Mesendoderm (in vitro differentiated cells): ENCODE measurements around the gene SWSAP1.

Experiments
- DNase-seq: peaks from one replicate; pipeline ENCODE4 v3.0.0; 2013
- H2AK5ac ChIP-seq: 2 replicates; pipeline ENCODE4 v1.6.1; 2013; ENCODE audit warnings: low read length, inconsistent platforms
- H2BK120ac ChIP-seq: 2 replicates; pipeline ENCODE4 v1.6.1; 2013; ENCODE audit warnings: low read depth, mild to moderate bottlenecking, low read length, moderate library complexity, mixed read lengths
- H2BK15ac ChIP-seq: replicated peaks from 2 replicates; pipeline ENCODE4 v1.6.1; 2013; ENCODE audit warnings: low read depth, mild to moderate bottlenecking, moderate library complexity
- H2BK5ac ChIP-seq: 2 replicates; pipeline ENCODE4 v1.6.1; 2013; ENCODE audit warnings: low read length, inconsistent platforms
- H3K18ac ChIP-seq: 2 replicates; pipeline ENCODE4 v1.6.1; 2013; ENCODE audit warnings: mild to moderate bottlenecking, low read length, mixed read lengths
- H3K23ac ChIP-seq: one replicate; pipeline ENCODE4 v1.6.1; 2013; ENCODE audit warnings: low read length
- H3K27ac ChIP-seq: 2 replicates; pipeline ENCODE4 v1.5.1; 2013; ENCODE audit warnings: low read depth, mild to moderate bottlenecking, inconsistent platforms, low read length, moderate library complexity
- H3K27me3 ChIP-seq: 2 replicates; pipeline ENCODE4 v1.6.1; 2013; ENCODE audit warnings: low read length, control low read depth, mild to moderate bottlenecking, inconsistent platforms; ENCODE audit not compliant: insufficient read depth, poor library complexity
- H3K36me3 ChIP-seq: 2 replicates; pipeline ENCODE4 v1.6.1; 2013; ENCODE audit warnings: low read length, inconsistent platforms; ENCODE audit not compliant: control insufficient read depth, insufficient read depth
- H3K4ac ChIP-seq: one replicate; pipeline ENCODE4 v1.6.1; 2013; ENCODE audit warnings: low read depth, mild to moderate bottlenecking, low read length, moderate library complexity
- H3K4me1 ChIP-seq: 2 replicates; pipeline ENCODE4 v1.6.1; 2013; ENCODE audit warnings: low read depth, low read length, inconsistent platforms; ENCODE audit not compliant: control insufficient read depth
- H3K4me2 ChIP-seq: 2 replicates; pipeline ENCODE4 v1.6.1; 2013; ENCODE audit warnings: low read length
- H3K4me3 ChIP-seq: 2 replicates; pipeline ENCODE4 v1.5.1; 2013; ENCODE audit warnings: mild to moderate bottlenecking, low read length
- H3K56ac ChIP-seq: one replicate; pipeline ENCODE4 v1.6.1; 2013; ENCODE audit warnings: low read length
- H3K79me1 ChIP-seq: 2 replicates; pipeline ENCODE4 v1.6.1; 2013; ENCODE audit warnings: low read length, inconsistent platforms
- H3K79me2 ChIP-seq: 2 replicates; pipeline ENCODE4 v1.6.1; 2013; ENCODE audit warnings: mild to moderate bottlenecking, low read length; ENCODE audit not compliant: control insufficient read depth, insufficient read depth
- H3K9ac ChIP-seq: 2 replicates; pipeline ENCODE4 v1.6.1; 2013; ENCODE audit warnings: low read length, inconsistent platforms
- H4K5ac ChIP-seq: one replicate; pipeline ENCODE4 v1.6.1; 2013; ENCODE audit warnings: low read length
- H4K8ac ChIP-seq: one replicate; pipeline ENCODE4 v1.6.1; 2013; ENCODE audit warnings: low read depth, mild to moderate bottlenecking, control low read depth, low read length, moderate library complexity
- WGBS: extraction: QIAGEN DNeasy Blood & Tissue Kit; methylation state at CpG from one replicate; pipeline ENCODE4 v1.1.7; 2013; ENCODE audit warnings: low lambda C conversion rate, missing lambda C conversion rate; ENCODE audit not compliant: insufficient coverage; ENCODE audit errors: extremely low coverage; 5-methylcytosine and 5-hydroxymethylcytosine counted together

SWSAP1 gene

DNA sequence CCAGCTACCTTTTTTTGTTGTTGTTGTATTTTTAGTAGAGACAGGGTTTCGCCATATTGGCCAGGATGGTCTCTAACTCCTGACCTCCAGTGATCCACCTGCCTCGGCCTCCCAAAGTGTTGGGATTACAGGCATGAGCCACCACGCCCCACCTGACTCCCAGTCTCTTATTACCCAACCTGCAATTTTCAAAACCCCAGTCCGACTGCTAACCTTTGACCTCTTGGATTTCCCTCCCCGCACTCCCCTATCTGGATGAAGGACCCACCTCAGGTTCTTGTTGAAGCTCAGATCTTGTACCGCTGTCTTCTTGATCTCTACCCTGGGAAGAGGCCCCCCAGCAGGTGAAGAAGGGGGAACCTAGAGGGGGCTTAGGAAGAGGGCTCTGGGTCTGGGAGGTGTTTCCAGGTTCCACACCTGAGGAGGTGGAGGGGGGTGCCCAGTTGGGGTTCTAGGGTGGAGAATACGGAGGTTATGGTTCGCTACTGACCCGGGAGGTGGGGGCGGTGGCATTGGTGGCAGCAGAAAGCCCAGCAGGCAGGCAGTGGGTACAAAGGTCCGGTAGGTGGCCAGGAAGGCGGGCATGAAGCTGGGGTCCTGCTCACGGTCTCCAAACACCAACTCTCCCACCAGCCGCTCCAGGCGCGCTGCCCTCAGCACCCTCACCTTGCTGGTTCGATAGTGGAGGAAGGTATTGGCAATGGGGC, 42.0 kb downstream of the SWSAP1 start:
- no CpG with 5 or more reads among the region's 17 CpGs for WGBS

DNA sequence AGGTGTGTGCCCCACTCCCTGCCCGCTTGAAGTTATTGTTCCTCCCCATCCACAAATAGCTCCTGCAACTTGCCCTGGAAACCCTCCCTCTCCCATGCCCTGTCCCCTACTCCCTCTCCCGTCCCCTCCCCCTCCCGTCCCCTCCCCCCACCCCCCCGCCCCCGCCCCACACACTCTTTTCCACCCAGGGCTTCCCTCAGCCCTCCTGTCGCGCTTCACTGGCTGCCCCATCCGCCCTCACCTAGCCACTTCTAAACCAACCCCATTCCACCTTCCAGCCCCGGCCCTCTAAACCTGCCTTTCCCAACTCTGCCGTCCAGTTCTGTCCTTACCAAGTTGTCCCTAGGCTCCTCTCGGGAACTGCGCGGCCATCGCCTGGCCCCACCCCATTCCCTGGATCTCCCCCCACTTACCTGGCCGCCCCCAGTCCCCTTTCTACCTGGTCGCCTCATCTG, 43.7 kb downstream of the SWSAP1 start:
- H2BK120ac ChIP-seq, result no peak overlapping the region
- H3K4me1 ChIP-seq, result peaks cover 2% of the 10 kb centered on the region
- no peak overlapping the region for H4K8ac ChIP-seq
- no peak overlapping the region for H2BK5ac ChIP-seq
- peak overlapping the region; percentile 74 for H3K9ac ChIP-seq
- no peaks in the 10 kb centered on the region for H3K79me2 ChIP-seq
- DNase-seq, result no peak
- no CpG with 5 or more reads among the region's 16 CpGs for WGBS
- no peak overlapping the region for H4K5ac ChIP-seq
- no peak overlapping the region for H2BK15ac ChIP-seq
- H3K18ac ChIP-seq, result no peak overlapping the region
- H3K36me3 ChIP-seq, result no peaks in the 10 kb centered on the region
- H3K56ac ChIP-seq, result peak overlapping the region; percentile 85
- no peak overlapping the region for H3K4ac ChIP-seq
- no peak overlapping the region for H3K27ac ChIP-seq
- no peak overlapping the region for H3K23ac ChIP-seq
- H3K79me1 ChIP-seq, result no peaks in the 10 kb centered on the region
- H2AK5ac ChIP-seq, result no peak overlapping the region
- peak overlapping the region; percentile 95 for H3K4me2 ChIP-seq
- peaks cover 3% of the 10 kb centered on the region for H3K27me3 ChIP-seq
- H3K4me3 ChIP-seq, result peak overlapping the region; percentile 56

More for the DNA sequence above, 42.0 kb downstream of the SWSAP1 start:
- no peak overlapping the region for H3K27ac ChIP-seq
- peaks cover 2% of the 10 kb centered on the region for H3K4me1 ChIP-seq
- no peak overlapping the region for H3K4me2 ChIP-seq
- no peak overlapping the region for H3K4me3 ChIP-seq
- no peaks in the 10 kb centered on the region for H3K79me1 ChIP-seq
- no peak for DNase-seq
- H2BK5ac ChIP-seq, result no peak overlapping the region
- no peak overlapping the region for H3K9ac ChIP-seq
- H4K5ac ChIP-seq, result no peak overlapping the region
- peaks cover 3% of the 10 kb centered on the region for H3K27me3 ChIP-seq
- no peak overlapping the region for H2BK15ac ChIP-seq
- H3K4ac ChIP-seq, result no peak overlapping the region
- H3K79me2 ChIP-seq, result no peaks in the 10 kb centered on the region
- H3K23ac ChIP-seq, result no peak overlapping the region
- H2AK5ac ChIP-seq, result no peak overlapping the region
- H3K56ac ChIP-seq, result no peak overlapping the region
- H3K36me3 ChIP-seq, result no peaks in the 10 kb centered on the region
- H3K18ac ChIP-seq, result no peak overlapping the region
- H4K8ac ChIP-seq, result no peak overlapping the region
- no peak overlapping the region for H2BK120ac ChIP-seq

DNA sequence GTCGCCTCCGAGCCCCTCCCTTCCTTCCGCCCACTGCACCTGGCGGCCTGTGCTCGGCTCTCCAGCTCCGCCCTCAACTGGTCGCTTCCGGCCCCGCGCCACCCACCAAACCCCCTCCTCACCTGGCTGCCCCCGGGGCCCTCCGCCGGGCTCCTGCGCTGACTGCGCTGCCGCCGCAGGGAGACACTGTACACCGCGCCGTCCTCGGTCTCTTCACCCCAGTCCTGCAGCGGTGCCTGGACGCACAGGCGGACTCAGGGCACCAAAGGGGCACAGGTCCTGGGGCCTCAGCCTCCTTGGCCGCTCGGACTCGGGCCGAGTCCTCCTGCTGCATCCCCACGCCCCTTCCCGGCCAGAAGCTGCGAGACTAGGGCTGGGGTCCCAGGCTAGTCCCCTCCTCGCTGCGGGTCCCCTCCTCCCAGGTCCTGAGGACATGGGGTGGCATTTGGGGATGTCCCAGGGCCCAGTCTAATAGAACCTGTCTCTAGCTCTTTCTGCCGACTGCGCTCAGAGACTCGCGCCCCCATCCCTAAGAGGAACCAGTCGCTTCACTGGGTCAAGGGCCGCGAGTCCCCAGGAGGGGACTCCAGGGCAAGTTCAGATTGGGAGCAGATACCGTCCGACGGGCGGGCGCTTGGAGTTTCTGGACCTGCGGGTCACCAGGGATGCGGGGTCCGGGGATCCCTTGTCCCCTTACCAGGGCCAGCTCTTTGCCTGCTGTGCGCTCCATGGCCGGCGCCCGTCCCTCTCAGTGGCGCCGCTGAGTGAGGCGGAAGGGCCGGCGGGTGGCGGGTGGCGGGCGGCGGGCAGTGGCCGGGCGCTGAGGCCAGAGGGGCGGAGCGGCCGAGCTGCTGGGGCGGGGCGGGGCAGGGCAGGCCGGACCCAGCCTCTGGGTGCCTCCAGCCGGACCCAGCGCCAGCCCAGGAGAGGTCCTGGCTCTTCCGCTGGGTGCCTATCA, 44.4 kb downstream of the SWSAP1 start, which contains the start of gene RGL3:
Gene RGL3, minus strand, starts transcription at position 766 of the 958 bp plus-strand sequence. Its CDS starts 36 bp downstream, at position 730.
- Histone ChIP-seq H3K9ac (peak within 1 kb of the TSS; percentile 74), H2BK120ac (no peak within 1 kb of the TSS), H2AK5ac (no peak within 1 kb of the TSS), H3K79me1 (no peaks in the 10 kb centered on the region), H3K23ac (no peak within 1 kb of the TSS), H3K18ac (peak within 1 kb of the TSS; percentile 82), H2BK5ac (no peak within 1 kb of the TSS), H4K5ac (no peak within 1 kb of the TSS), H3K27me3 (peaks cover 3% of the 10 kb centered on the region), H3K4me1 (peaks cover 2% of the 10 kb centered on the region), H2BK15ac (no peak within 1 kb of the TSS), H3K27ac (no peak within 1 kb of the TSS), H3K4ac (no peak within 1 kb of the TSS), H4K8ac (no peak within 1 kb of the TSS), H3K4me2 (peak within 1 kb of the TSS; percentile 95), H3K56ac (peak within 1 kb of the TSS; percentile 85), H3K36me3 (no peaks in the 10 kb centered on the region), H3K79me2 (no peaks in the 10 kb centered on the region), H3K4me3 (peak within 1 kb of the TSS; percentile 56)
- no CpG with 5 or more reads among the region's 72 CpGs for WGBS
- DNase-seq, result peak; percentile 75

DNA sequence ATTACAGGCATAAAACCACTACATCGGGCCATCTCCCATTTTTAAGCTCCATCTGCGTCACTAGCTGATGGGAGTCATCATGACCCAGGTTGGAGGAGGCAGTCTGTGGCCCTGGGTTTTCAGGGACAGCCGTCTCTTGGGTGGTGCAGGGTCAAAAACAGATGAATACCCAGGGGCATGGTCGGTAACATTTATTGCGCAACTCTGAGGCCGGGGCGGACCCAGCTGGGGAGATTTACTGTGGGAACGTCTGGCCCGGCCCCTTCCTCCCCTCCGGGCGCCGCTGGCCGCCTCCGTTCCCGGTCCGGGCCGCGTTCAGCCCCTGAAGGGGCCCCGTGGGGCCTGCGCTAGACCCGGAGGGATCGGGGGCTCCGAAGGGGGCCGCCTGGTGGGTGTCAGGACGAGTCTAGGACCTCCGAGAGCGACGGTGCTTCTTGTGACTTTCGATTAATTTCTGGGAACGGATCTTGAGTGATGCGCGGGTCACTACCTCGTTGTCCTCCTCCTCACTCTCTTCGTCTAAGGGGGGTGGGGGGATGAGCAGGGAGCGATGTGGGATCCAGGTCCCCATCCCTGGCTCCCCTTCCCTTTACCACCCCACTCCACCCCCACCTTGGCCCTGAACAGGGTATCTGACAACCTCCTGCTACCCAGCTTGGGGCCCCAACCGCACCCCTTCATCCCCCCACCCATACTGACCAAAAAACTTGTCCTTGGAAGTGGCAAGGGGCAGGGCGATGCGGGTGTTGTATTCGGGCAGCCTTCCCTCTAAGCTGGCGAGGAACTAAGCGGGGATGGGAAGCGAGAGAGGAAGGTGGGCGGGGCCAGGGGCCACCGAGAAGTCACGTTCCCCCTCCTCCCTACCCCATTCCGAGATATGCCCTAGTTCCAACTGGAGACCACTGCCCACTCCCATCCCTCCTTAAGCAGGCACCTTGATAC, 46.2 kb downstream of the SWSAP1 start:
- Histone ChIP-seq H3K79me2 (no peaks in the 10 kb centered on the region), H3K27ac (no peak overlapping the region), H3K4me3 (no peak overlapping the region)

DNA sequence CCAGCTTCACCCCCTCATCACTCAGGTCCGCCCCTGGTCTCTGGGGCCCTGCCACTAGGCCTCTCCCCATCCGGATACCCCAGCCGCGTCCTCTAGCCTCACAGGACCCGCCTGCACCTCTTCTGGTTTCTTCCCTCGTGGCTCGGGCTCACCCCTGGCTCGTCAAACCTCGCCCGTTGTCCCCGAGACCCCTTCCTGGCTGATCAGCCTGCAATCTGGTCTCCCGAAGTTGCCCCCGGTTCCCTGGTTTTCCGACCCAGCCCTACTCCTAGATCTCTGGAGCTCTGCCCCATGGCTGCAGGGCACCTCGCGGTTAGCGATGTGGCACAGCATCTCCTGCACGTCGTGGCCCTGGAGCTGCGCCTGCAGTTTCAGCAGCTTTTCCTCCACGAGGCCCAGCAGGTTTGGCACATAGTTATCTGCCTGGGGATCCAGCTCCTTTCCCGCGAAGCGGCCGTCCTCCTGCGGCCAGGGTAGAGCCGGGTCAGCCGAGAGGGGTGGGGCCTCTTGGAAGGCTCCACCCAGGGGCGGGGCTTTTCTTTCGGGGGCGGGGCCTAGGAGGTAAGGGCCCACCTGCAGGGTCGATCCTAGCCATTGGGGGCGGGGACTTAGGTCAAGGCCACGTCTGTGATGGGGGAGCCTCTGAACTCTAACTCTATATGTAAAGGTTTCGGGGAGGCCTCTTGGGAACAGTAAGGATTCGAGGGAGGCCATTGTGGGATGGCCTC, 47.1 kb downstream of the SWSAP1 start:
- Histone ChIP-seq H3K4me3 (peak overlapping the region; percentile 38), H3K27me3 (peaks cover 3% of the 10 kb centered on the region), H3K4me2 (peak overlapping the region; percentile 77), H2BK15ac (no peak overlapping the region), H3K4ac (no peak overlapping the region), H3K79me1 (no peaks in the 10 kb centered on the region), H3K36me3 (no peaks in the 10 kb centered on the region), H4K8ac (no peak overlapping the region), H3K23ac (no peak overlapping the region), H2BK5ac (no peak overlapping the region), H2BK120ac (no peak overlapping the region), H3K27ac (no peak overlapping the region), H4K5ac (no peak overlapping the region), H3K56ac (peak overlapping the region; percentile 77), H3K79me2 (no peaks in the 10 kb centered on the region), H3K18ac (no peak overlapping the region), H3K9ac (peak overlapping the region; percentile 58), H3K4me1 (peaks cover 2% of the 10 kb centered on the region), H2AK5ac (no peak overlapping the region)
- no CpG with 5 or more reads among the region's 36 CpGs for WGBS
- DNase-seq, result peak; percentile 83

More for the DNA sequence above, 46.2 kb downstream of the SWSAP1 start:
- H3K4me2 ChIP-seq, result peak overlapping the region; percentile 77
- H3K27me3 ChIP-seq, result peaks cover 3% of the 10 kb centered on the region
- H2BK120ac ChIP-seq, result no peak overlapping the region
- H2BK5ac ChIP-seq, result no peak overlapping the region
- peaks cover 2% of the 10 kb centered on the region for H3K4me1 ChIP-seq
- H3K36me3 ChIP-seq, result no peaks in the 10 kb centered on the region
- H3K9ac ChIP-seq, result peak overlapping the region; percentile 20
- no peaks in the 10 kb centered on the region for H3K79me1 ChIP-seq
- WGBS, result no CpG with 5 or more reads among the region's 46 CpGs
- no peak overlapping the region for H4K5ac ChIP-seq
- H3K56ac ChIP-seq, result peak overlapping the region; percentile 77
- no peak overlapping the region for H2BK15ac ChIP-seq
- no peak overlapping the region for H3K23ac ChIP-seq
- DNase-seq, result peak; percentile 46
- no peak overlapping the region for H4K8ac ChIP-seq
- H2AK5ac ChIP-seq, result no peak overlapping the region
- H3K4ac ChIP-seq, result no peak overlapping the region
- no peak overlapping the region for H3K18ac ChIP-seq
